Measurements from ENCODE around the gene TNRC18. TPM values are rescaled to one million over a fixed set of nuclear protein-coding genes. Genes with fewer than 3 reads are reported as not detected.
"Not testable (repeated sequence)": the region's sequence is repeated elsewhere in the genome, so short reads cannot be mapped to it uniquely, and the experiment has no call there.

The TNRC18 gene
- total and polyA plus RNA-seq, 2 of the 8 experiments (the other 6 are each of a cell fraction or from before 2014, with no cell fraction given), result 1.7 to 8.6 TPM

GRCh38 chr7:5269992-5270657 is 153.5 kb downstream of the TNRC18 start:
- not testable (repeated sequence) for H3K4me1 ChIP-seq (replicated peaks in 1 of 4; ENCODE audit: control insufficient read depth in 3 of 4, insufficient read depth in 4 of 4, low read length in 3 of 4)

GRCh38 chr7:5267829-5268228 is 155.8 kb downstream of the TNRC18 start:
- H3K18ac ChIP-seq (ENCODE audit: extremely low read depth, low read length); H2BK120ac ChIP-seq (replicated peaks; ENCODE audit: low read depth, low read length); H2AFZ ChIP-seq (ENCODE audit: low read length); H3K14ac ChIP-seq (ENCODE audit: insufficient read length); H3K79me1 ChIP-seq (ENCODE audit: low read depth, low read length); H3K9me3 ChIP-seq (ENCODE audit: insufficient read depth in 2 of 2, low read depth in 1 of 2, low read length in 1 of 2); H3K79me2 ChIP-seq (ENCODE audit: control insufficient read depth in 1 of 2, insufficient read depth in 2 of 2, low read length in 2 of 2); H3K36me3 ChIP-seq (ENCODE audit: control insufficient read depth in 2 of 4, insufficient read depth in 4 of 4, low read length in 3 of 4); H3K27ac ChIP-seq (ENCODE audit: low read depth, low read length); H3K27me3 ChIP-seq (replicated peaks in 1 of 4; ENCODE audit: control insufficient read depth in 3 of 4, extremely low read depth in 1 of 4, insufficient read depth in 3 of 4, low read length in 3 of 4); H3K9ac ChIP-seq (replicated peaks in 1 of 4; ENCODE audit: extremely low read depth in 1 of 4, low read depth in 3 of 4, low read length in 3 of 4); H2BK15ac ChIP-seq (ENCODE audit: low read length); H4K91ac ChIP-seq (replicated peaks; ENCODE audit: insufficient read length, low read length); H3K4me1 ChIP-seq (replicated peaks in 1 of 4; ENCODE audit: control insufficient read depth in 3 of 4, insufficient read depth in 4 of 4, low read length in 3 of 4); H2AK5ac ChIP-seq (ENCODE audit: low read depth, low read length); H2BK12ac ChIP-seq (ENCODE audit: low read depth, low read length); DNase-seq (ENCODE audit: low read depth in 1 of 2, low spot score in 2 of 2); H2BK5ac ChIP-seq (ENCODE audit: low read depth, low read length); H4K8ac ChIP-seq (ENCODE audit: extremely low read depth, insufficient read depth, low read length); H4K20me1 ChIP-seq (replicated peaks in 1 of 2; ENCODE audit: control insufficient read depth in 1 of 2, insufficient read depth in 2 of 2, low read length in 2 of 2); H3K56ac ChIP-seq (replicated peaks; ENCODE audit: insufficient read length, low read depth, low read length); H3K4me2 ChIP-seq (ENCODE audit: insufficient read depth in 1 of 2, low read depth in 2 of 2, low read length in 2 of 2); H3K4ac ChIP-seq (replicated peaks; ENCODE audit: insufficient read length, low read depth, low read length); H2BK20ac ChIP-seq (ENCODE audit: low read length); H3K23me2 ChIP-seq (ENCODE audit: low read depth, low read length); CTCF ChIA-PET (ENCODE audit: partially characterized antibody); H3K23ac ChIP-seq (ENCODE audit: insufficient read length); FAIRE-seq; H4K5ac ChIP-seq (ENCODE audit: insufficient read length, low read depth, low read length); H3K4me3 ChIP-seq (ENCODE audit: extremely low read depth in 1 of 4, insufficient read depth in 2 of 4, low read depth in 3 of 4, low read length in 4 of 4): not testable (repeated sequence)
- 90% methylated on average over 8 of the region's 8 CpGs; no CpG with 5 or more reads in 1 of the 2 experiments for WGBS, 2 experiments (ENCODE audit: extremely low coverage in 1 of 2, insufficient coverage in 1 of 2, insufficient read length in 1 of 2, insufficient replicate concordance in 2 of 2, low coverage in 1 of 2, low lambda C conversion rate in 2 of 2, missing lambda C conversion rate in 1 of 2)
- POLR2A ChIA-PET (ENCODE audit: partially characterized antibody), result interaction anchor here (0.6 kb wide), 1 partner anchor 66 kb away, joined by 5 read pairs; no protein-coding TSS in a partner anchor

More at GRCh38 chr7:5269992-5270657, 153.5 kb downstream of the TNRC18 start:
- CTCF ChIA-PET (ENCODE audit: partially characterized antibody); POLR2A ChIA-PET (ENCODE audit: partially characterized antibody); H3K27me3 ChIP-seq (replicated peaks in 1 of 4; ENCODE audit: control insufficient read depth in 3 of 4, extremely low read depth in 1 of 4, insufficient read depth in 3 of 4, low read length in 3 of 4); DNase-seq (ENCODE audit: low read depth in 1 of 2, low spot score in 2 of 2); H3K56ac ChIP-seq (replicated peaks; ENCODE audit: insufficient read length, low read depth, low read length); H2AK5ac ChIP-seq (ENCODE audit: low read depth, low read length); H3K9ac ChIP-seq (replicated peaks in 1 of 4; ENCODE audit: extremely low read depth in 1 of 4, low read depth in 3 of 4, low read length in 3 of 4); H4K20me1 ChIP-seq (replicated peaks in 1 of 2; ENCODE audit: control insufficient read depth in 1 of 2, insufficient read depth in 2 of 2, low read length in 2 of 2); H3K27ac ChIP-seq (ENCODE audit: low read depth, low read length); H4K5ac ChIP-seq (ENCODE audit: insufficient read length, low read depth, low read length); H2BK12ac ChIP-seq (ENCODE audit: low read depth, low read length); H4K91ac ChIP-seq (replicated peaks; ENCODE audit: insufficient read length, low read length); H3K14ac ChIP-seq (ENCODE audit: insufficient read length); H4K8ac ChIP-seq (ENCODE audit: extremely low read depth, insufficient read depth, low read length); H3K4ac ChIP-seq (replicated peaks; ENCODE audit: insufficient read length, low read depth, low read length); H2BK15ac ChIP-seq (ENCODE audit: low read length); H3K79me2 ChIP-seq (ENCODE audit: control insufficient read depth in 1 of 2, insufficient read depth in 2 of 2, low read length in 2 of 2); H2AFZ ChIP-seq (ENCODE audit: low read length); H3K4me3 ChIP-seq (ENCODE audit: extremely low read depth in 1 of 4, insufficient read depth in 2 of 4, low read depth in 3 of 4, low read length in 4 of 4); FAIRE-seq; H2BK120ac ChIP-seq (replicated peaks; ENCODE audit: low read depth, low read length); H3K4me2 ChIP-seq (ENCODE audit: insufficient read depth in 1 of 2, low read depth in 2 of 2, low read length in 2 of 2); H3K79me1 ChIP-seq (ENCODE audit: low read depth, low read length); H2BK5ac ChIP-seq (ENCODE audit: low read depth, low read length); H2BK20ac ChIP-seq (ENCODE audit: low read length); H3K36me3 ChIP-seq (ENCODE audit: control insufficient read depth in 2 of 4, insufficient read depth in 4 of 4, low read length in 3 of 4); H3K23ac ChIP-seq (ENCODE audit: insufficient read length); H3K23me2 ChIP-seq (ENCODE audit: low read depth, low read length); H3K9me3 ChIP-seq (ENCODE audit: insufficient read depth in 2 of 2, low read depth in 1 of 2, low read length in 1 of 2); H3K18ac ChIP-seq (ENCODE audit: extremely low read depth, low read length): not testable (repeated sequence)
- WGBS, 2 experiments (ENCODE audit: extremely low coverage in 1 of 2, insufficient coverage in 1 of 2, insufficient read length in 1 of 2, insufficient replicate concordance in 2 of 2, low coverage in 1 of 2, low lambda C conversion rate in 2 of 2, missing lambda C conversion rate in 1 of 2), result 85% methylated on average over 12 of the region's 12 CpGs; no CpG with 5 or more reads in 1 of the 2 experiments
